Measurements from ENCODE around the gene GPBP1L1. TPM values are rescaled to one million over a fixed set of nuclear protein-coding genes. Genes with fewer than 3 reads are reported as not detected.

GPBP1L1 gene
- total RNA-seq, 1 donor from 2014 or later = 122 TPM

DNA sequence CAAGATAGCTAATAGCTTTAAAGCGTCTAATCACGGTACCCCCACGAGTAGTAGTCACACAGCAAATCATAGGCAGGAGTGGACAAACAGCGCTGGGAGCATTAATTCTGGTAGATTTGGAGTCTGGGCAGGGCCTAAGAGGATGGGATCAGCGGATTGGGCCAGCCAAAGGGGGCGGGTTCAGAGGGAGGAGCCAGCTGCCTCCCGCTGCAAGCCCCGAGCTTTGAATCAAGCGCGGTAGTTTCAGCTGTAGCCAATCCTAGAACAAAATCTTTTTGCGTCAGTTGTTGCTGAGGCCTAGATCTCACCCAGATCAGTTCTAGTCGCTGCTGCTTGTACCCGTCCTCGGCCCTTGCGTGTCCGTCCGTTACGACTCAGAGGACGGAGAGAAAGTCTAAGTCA, 103.1 kb downstream of the GPBP1L1 start:
- Mint-ChIP-seq H3K27ac (peak overlapping the region; percentile 97), H3K36me3 (no peaks in the 10 kb centered on the region), H3K4me3 (peak overlapping the region; percentile 93), H3K9me3 (no peaks in the 10 kb centered on the region), H3K27me3 (ENCODE audit: low read depth) (no peaks in the 10 kb centered on the region), H3K4me1 (peaks cover 18% of the 10 kb centered on the region)
- no peak for TF ChIP-seq CTCF (IDR thresholded peaks at IDR 0.05; ENCODE audit: unreplicated experiment)
- DNase-seq (ENCODE audit: low spot score in 2 of 2, unreplicated experiment in 2 of 2) = peak; percentile 87 to 92

Other genes with a start within 250 kb of the GPBP1L1 start
- 4.3 to 4.9 TPM (median 4.3 TPM) in 3 replicates for gene TESK2, start 195.4 kb downstream of the GPBP1L1 start, total RNA-seq
- 1.1 to 1.7 TPM (median 1.5 TPM) in 3 replicates for gene CCDC163, start 186.5 kb downstream of the GPBP1L1 start, total RNA-seq
- gene MMACHC, start 186.2 kb downstream of the GPBP1L1 start, total RNA-seq = 8.8 to 9.9 TPM (median 9.8 TPM) in 3 replicates
- 154 to 157 TPM (median 156 TPM) in 3 replicates for gene PRDX1, start 164.6 kb downstream of the GPBP1L1 start, total RNA-seq
- gene AKR1A1, start 135.7 kb downstream of the GPBP1L1 start, total RNA-seq = 177 to 188 TPM (median 180 TPM) in 3 replicates
- 164 to 185 TPM (median 170 TPM) in 3 replicates for gene NASP, start 102.5 kb downstream of the GPBP1L1 start, total RNA-seq
- 4.5 to 5.6 TPM (median 5.6 TPM) in 3 replicates for gene CCDC17, start 62.5 kb downstream of the GPBP1L1 start, total RNA-seq
- 28.7 to 31.1 TPM (median 30.8 TPM) in 3 replicates for gene TMEM69, start 1.6 kb upstream of the GPBP1L1 start, total RNA-seq
- gene IPP, start 64.1 kb upstream of the GPBP1L1 start, total RNA-seq = 19.8 to 23.1 TPM (median 20.6 TPM) in 3 replicates
- 60.7 to 63.7 TPM (median 63.0 TPM) in 3 replicates for gene MAST2, start 117.1 kb upstream of the GPBP1L1 start, total RNA-seq